DMS114 treated with DMSO at 0.1 percent for 48 hours (cell line): Measurements from ENCODE around the gene DCK.

Experiments
- DNase-seq: peaks from one replicate; lab custom pipeline; 2025; ENCODE audit not compliant: unreplicated experiment; lab: John Stamatoyannopoulos, UW

DCK gene

GRCh38 chr4:70993181-70994068 is at the start of gene DCK:
Gene DCK (plus strand): TSS chr4:70993649. CDS start chr4:70993836, 187 bp downstream.
- DNase-seq = peak; percentile 40

DNA sequence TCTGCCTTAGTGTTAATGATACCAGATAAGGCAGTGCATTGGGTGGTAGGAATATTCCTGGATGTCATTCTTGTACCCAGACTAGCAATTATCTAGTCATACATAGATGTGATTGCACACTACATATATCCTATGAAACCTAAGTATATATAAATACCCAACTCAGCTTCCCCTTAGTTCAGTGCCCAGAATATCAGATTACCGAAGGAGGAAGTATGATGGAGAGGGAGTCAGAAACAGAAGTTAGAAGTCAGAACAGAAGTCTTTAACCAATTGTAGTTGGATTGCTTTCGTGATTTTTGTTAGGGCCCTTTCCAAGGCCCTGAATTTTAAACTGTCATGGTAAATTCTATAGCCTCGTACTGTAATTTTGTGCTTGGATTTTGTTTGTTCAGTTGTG is 48.4 kb upstream of the DCK start:
- no peak for DNase-seq

DNA sequence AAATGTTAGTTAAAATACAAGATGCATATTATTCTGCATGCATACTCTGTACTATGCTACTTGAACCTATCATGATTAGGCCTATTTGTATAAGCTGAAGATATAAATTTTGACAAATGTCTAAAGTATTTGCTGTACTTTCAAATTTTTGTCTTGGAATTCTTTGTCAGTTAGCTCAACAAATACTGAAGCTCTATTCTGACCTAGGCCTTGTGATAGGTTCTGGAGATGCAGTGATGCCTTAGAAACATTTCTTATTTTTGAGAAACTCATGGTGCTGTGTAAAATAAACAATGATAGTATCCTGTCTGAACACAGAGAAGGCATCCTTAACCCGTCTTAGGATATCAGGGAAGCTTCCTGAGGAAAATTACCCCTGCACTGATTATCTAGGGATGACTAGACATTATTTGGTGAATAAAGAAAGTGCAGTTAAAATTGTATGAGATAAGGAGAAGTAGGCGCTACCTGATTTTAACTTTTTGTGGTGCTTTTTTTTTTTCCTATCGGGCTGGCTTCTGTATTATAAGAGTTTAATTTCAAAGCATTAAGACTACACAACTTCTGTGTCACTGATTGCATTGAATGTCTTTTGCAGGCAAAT is 47.9 kb upstream of the DCK start:
- no peak for DNase-seq

GRCh38 chr4:70946939-70947338 is 46.5 kb upstream of the DCK start:
- no peak for DNase-seq

- DNase-seq = no peak
Observed at GRCh38 chr4:70948665-70949260, 44.7 kb upstream of the DCK start.

- DNase-seq = no peak
Observed at GRCh38 chr4:70954032-70954431, 39.4 kb upstream of the DCK start.

DNA sequence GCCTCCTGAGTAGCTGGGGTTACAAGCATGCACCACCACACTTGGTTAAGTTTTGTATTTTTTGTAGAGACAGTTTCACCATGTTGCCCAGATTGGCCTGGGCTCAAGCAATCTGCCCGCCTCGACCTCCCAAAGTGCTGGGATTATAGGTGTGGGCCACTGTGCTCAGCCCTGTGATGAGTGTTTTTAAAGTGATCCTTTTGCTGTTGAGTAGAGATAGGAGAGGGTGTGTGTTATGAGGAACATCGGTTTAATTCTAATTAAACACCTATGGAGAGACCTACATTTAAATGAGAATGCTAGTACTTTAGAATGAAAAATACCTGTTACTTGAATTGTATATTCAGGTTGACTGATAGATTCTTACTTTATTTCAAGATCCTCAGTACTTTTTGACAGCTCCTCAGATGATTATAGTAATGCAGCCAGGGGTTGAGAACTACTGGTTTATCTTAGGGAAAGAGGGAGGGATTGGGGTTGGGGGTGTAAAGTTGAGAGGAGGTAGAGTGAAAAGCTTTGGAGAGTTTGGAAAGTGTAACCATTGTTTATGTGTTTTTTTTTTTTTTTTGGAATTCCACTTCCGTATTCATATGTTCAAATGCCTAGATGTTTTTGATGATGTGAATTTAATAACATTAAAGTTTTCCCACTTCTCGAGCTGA is 36.8 kb upstream of the DCK start:
- DNase-seq = no peak

- DNase-seq = no peak
Observed at GRCh38 chr4:70958681-70959080, 34.8 kb upstream of the DCK start.

DNA sequence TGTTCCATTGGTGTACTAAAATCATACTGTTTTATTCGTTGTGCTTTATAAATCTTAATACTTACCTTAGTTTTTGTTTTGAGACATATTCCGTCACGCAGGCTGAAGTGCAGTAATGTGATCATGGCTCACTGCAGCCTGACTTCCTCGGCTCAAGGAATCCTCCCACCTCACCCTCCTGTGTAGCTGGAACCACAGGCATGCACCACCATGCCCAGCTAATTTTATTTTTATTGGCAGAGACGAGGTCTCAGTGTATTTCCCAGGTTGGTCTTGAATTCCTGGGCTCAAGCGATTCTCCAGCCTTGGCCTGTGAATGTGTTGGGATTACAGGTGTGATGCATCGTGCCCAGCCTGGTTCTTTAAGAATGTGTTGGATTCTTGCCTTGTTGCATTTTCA is 24.4 kb upstream of the DCK start:
- no peak for DNase-seq

DNA sequence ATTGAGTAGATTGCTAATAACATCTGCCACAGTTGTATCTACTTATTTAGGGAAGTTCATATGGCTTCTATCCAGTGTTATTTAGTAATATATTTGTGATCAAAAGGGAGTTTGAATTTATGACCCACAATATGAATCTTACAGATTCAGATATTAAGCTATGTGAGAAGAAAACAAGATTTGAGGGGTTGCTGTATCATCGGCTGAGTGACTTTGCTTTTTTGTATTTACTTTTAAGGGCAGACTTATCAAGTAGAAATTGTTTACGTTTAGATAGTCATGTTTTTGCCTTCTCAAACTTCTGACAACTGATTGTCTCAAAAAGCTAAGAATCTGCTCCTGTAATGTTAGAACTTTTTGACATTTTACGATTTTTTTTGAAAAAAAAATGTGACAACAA is 17.2 kb upstream of the DCK start:
- DNase-seq = no peak

DNA sequence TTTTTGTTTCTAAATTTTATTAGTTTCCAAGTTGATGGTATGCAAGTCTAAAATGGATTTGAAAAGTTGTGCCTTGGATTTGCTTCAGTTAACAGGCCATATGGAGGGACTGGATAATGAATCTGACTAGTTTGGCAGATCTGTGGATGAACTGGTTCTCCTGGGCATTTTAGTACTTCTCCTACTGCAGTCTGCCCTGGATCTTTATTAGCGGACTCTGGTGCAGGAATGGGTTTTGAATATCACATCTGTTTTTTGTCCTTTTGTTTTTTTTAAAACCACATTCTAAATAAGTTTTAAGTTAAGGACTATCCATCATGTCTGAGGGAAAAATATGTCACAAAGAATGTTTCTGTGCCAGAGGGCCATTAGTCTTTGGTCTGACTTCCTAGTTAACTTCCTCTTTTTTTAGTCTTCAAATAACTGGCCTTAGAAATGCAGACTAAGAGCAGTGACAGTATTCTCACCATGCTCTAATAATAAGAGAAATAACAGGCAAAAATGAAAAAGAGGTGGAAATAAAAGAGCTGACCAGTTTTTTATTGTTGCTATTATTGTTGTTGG is 13.9 kb upstream of the DCK start:
- no peak for DNase-seq

DNA sequence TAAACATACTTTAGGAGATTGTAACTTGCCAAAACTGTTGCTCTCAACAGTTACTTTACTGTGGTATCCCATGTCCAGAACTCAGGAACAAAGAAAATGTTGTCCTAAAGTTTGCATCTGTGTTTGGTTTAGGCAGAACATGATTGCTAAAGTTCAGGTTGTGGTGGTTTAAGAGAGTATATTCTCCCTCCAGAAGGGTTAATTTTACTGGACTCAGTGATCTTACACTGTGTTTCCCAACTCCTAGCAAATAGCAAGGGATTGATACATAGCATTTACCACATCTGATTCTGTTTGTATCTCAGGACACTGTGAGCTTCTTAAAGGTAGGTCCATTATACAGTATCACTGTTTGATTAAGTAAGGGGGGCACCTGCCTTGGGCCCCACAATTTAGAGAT is 13.3 kb upstream of the DCK start:
- DNase-seq = no peak

- DNase-seq = no peak
Observed at GRCh38 chr4:70984106-70984505, 9.3 kb upstream of the DCK start.

- DNase-seq = no peak
Observed at GRCh38 chr4:70984589-70984988, 8.9 kb upstream of the DCK start.

- DNase-seq = no peak
Observed at GRCh38 chr4:70991596-70991995, 1.9 kb upstream of the DCK start.

DNA sequence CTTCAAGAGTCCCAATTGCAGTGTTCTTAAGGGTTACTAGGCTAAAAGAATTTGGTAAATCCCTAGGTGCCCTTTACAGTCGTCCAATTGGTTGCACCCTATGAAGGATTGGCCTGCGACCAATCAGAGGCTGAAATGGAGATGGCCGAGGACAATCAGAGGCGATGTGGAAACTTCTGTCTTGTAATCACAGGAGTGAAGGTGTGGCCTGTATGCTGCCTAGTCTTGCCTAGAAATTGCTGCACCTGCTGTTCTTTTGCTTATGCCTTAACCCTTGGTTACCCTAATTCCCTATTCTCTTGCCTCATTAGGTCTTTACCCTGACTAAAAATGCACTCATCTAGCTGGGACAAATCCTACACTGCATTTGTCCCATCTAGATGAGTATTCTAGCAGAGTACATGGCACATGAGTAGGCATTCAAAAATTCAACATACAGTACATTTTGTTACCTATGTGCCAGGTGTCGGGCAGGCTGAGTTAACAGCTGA is 1.0 kb upstream of the DCK start:
- DNase-seq = no peak

GRCh38 chr4:70994069-70994366 is 569 bp downstream of the DCK start:
- DNase-seq = no peak

GRCh38 chr4:70994387-70995099 is 1.1 kb downstream of the DCK start:
- DNase-seq = no peak

- no peak for DNase-seq
Observed at GRCh38 chr4:70996018-70996360, 2.5 kb downstream of the DCK start.

DNA sequence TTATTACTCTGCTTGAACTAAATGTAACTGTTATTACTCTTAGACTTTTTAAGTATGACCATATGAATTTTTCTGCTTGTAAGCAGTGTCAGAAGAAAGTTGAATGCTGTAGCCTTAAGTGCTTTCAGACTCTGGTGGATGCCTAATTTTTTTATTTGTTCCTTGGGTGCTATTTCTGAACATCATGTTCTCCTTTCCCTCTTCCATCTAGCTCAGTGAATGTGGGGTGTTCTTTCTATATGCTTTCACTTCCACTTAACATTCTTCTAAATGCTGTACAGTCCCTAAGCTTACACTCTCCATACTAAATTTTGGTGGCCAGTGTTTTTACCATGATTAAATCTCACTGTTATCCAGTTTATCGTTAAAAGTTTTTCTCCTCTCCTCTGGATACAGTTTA is 3.6 kb downstream of the DCK start:
- no peak for DNase-seq

GRCh38 chr4:70997546-70997945 is 4.1 kb downstream of the DCK start:
- DNase-seq = no peak
